ENCODE results near the gene USP9X.

DNA sequence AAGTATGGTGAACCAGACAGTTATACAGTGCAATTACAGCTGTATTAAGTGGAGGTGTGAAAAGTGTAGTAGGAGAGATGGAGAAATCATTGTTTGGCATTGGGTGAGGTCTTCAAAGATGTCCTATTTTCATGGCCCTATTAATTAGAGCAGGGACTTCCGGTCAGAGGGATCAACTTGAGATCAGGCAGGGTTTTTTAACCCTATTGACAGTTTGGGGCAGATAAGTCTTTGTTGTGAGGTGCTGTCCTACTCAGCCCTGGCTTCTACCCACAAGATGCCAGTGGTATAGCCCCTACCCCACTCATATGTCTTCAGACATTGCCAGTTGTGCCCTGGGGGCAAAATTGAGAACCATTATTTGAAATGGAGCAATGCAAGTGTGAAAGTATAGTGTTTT, 9.9 kb downstream of the USP9X start:
- TF ChIP-seq, protein P1, sequence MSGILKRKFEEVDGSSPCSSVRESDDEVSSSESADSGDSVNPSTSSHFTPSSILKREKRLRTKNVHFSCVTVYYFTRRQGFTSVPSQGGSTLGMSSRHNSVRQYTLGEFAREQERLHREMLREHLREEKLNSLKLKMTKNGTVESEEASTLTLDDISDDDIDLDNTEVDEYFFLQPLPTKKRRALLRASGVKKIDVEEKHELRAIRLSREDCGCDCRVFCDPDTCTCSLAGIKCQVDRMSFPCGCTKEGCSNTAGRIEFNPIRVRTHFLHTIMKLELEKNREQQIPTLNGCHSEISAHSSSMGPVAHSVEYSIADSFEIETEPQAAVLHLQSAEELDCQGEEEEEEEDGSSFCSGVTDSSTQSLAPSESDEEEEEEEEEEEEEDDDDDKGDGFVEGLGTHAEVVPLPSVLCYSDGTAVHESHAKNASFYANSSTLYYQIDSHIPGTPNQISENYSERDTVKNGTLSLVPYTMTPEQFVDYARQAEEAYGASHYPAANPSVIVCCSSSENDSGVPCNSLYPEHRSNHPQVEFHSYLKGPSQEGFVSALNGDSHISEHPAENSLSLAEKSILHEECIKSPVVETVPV (CRISPR knock-in tag; IDR thresholded peaks at IDR 0.05): no peak
- no peak for TF ChIP-seq GLIS3 (CRISPR knock-in tag; IDR thresholded peaks at IDR 0.05)
- TF ChIP-seq ZFP30 (CRISPR knock-in tag; IDR thresholded peaks at IDR 0.05): no peak

Measured in SK-N-SH treated with all-trans-retinoic acid at 6 μM for 48 hours (cell line).